ENCODE measurements around the gene NR1I2. TPM values are rescaled to one million over a fixed set of nuclear protein-coding genes. Genes with fewer than 3 reads are reported as not detected.

Gene NR1I2
- total and polyA plus RNA-seq, 9 donors: 0.20 to 0.62 (median 0.34) TPM

DNA sequence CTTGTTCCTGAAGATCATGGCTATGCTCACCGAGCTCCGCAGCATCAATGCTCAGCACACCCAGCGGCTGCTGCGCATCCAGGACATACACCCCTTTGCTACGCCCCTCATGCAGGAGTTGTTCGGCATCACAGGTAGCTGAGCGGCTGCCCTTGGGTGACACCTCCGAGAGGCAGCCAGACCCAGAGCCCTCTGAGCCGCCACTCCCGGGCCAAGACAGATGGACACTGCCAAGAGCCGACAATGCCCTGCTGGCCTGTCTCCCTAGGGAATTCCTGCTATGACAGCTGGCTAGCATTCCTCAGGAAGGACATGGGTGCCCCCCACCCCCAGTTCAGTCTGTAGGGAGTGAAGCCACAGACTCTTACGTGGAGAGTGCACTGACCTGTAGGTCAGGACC is 35.2 kb downstream of the NR1I2 start:
- H3K4me3 ChIP-seq: no peak overlapping the region
- WGBS, 3 donors: 78 to 80% (median 79%) methylated on average over 12 of the region's 12 CpGs
- no peaks in the 10 kb centered on the region for H3K27me3 ChIP-seq
- no peaks in the 10 kb centered on the region for H3K36me3 ChIP-seq
- DNase-seq: no peak
- intact Hi-C loops (cut with DNase I): no loop called here
- no peaks in the 10 kb centered on the region for H3K4me1 ChIP-seq (ENCODE audit: insufficient read depth)
- H3K27ac ChIP-seq: no peak overlapping the region
- TF ChIP-seq POLR2A (IDR thresholded peaks at IDR 0.05) (no peak), EP300 (IDR thresholded peaks at IDR 0.05) (no peak)
- TF ChIP-seq, protein P1, sequence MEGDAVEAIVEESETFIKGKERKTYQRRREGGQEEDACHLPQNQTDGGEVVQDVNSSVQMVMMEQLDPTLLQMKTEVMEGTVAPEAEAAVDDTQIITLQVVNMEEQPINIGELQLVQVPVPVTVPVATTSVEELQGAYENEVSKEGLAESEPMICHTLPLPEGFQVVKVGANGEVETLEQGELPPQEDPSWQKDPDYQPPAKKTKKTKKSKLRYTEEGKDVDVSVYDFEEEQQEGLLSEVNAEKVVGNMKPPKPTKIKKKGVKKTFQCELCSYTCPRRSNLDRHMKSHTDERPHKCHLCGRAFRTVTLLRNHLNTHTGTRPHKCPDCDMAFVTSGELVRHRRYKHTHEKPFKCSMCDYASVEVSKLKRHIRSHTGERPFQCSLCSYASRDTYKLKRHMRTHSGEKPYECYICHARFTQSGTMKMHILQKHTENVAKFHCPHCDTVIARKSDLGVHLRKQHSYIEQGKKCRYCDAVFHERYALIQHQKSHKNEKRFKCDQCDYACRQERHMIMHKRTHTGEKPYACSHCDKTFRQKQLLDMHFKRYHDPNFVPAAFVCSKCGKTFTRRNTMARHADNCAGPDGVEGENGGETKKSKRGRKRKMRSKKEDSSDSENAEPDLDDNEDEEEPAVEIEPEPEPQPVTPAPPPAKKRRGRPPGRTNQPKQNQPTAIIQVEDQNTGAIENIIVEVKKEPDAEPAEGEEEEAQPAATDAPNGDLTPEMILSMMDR (IDR thresholded peaks at IDR 0.05): no peak
- no peaks in the 10 kb centered on the region for H3K9me3 ChIP-seq

DNA sequence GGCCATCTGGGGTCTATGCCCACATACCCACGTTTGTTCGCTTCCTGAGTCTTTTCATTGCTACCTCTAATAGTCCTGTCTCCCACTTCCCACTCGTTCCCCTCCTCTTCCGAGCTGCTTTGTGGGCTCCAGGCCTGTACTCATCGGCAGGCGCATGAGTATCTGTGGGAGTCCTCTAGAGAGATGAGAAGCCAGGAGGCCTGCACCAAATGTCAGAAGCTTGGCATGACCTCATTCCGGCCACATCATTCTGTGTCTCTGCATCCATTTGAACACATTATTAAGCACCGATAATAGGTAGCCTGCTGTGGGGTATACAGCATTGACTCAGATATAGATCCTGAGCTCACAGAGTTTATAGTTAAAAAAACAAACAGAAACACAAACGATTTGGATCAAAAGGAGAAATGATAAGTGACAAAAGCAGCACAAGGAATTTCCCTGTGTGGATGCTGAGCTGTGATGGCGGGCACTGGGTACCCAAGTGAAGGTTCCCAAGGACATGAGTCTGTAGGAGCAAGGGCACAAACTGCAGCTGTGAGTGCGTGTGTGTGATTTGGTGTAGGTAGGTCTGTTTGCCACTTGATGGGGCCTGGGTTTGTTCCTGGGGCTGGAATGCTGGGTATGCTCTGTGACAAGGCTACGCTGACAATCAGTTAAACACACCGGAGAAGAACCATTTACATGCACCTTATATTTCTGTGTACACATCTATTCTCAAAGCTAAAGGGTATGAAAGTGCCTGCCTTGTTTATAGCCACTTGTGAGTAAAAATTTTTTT is 35.9 kb downstream of the NR1I2 start:
- H3K4me1 ChIP-seq (ENCODE audit: insufficient read depth): no peaks in the 10 kb centered on the region
- H3K36me3 ChIP-seq: no peaks in the 10 kb centered on the region
- H3K27ac ChIP-seq: no peak overlapping the region
- no peak overlapping the region for H3K4me3 ChIP-seq
- no peaks in the 10 kb centered on the region for H3K9me3 ChIP-seq
- no peak for DNase-seq
- no peaks in the 10 kb centered on the region for H3K27me3 ChIP-seq
- intact Hi-C loops (cut with DNase I): no loop called here
- TF ChIP-seq, protein P1 (IDR thresholded peaks at IDR 0.05): no peak
- TF ChIP-seq POLR2A (IDR thresholded peaks at IDR 0.05) (no peak), EP300 (IDR thresholded peaks at IDR 0.05) (no peak)
- 66 to 77% (median 68%) methylated on average over 13 of the region's 13 CpGs for WGBS, 3 donors

DNA sequence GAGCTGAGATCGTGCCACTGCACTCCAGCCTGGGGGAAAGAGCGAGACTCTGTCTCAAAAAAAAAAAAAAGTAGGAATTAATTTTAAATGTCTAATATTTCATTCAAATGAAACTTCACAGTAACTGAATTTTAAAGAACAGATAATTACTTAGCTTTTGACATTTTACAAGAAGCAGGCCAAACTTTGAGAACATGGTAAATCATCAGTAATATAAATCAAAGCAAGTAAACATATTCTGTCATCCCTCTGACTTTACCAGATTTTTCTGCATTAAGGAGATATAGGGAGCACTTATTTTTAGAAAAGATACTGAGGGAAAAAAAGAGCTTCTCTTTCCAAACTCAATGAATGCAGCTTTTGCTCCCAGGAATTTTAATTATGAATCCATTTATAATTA is 37.0 kb downstream of the NR1I2 start:
- no peaks in the 10 kb centered on the region for H3K36me3 ChIP-seq
- DNase-seq: no peak
- 64 to 70% (median 70%) methylated on average over 2 of the region's 2 CpGs for WGBS, 3 donors
- no peaks in the 10 kb centered on the region for H3K9me3 ChIP-seq
- H3K4me1 ChIP-seq (ENCODE audit: insufficient read depth): no peaks in the 10 kb centered on the region
- H3K4me3 ChIP-seq: no peak overlapping the region
- H3K27ac ChIP-seq: no peak overlapping the region
- no peaks in the 10 kb centered on the region for H3K27me3 ChIP-seq
- intact Hi-C loops (cut with DNase I): no loop called here
- TF ChIP-seq EP300 (IDR thresholded peaks at IDR 0.05) (no peak), POLR2A (IDR thresholded peaks at IDR 0.05) (no peak)
- TF ChIP-seq, protein P1 (IDR thresholded peaks at IDR 0.05): no peak

DNA sequence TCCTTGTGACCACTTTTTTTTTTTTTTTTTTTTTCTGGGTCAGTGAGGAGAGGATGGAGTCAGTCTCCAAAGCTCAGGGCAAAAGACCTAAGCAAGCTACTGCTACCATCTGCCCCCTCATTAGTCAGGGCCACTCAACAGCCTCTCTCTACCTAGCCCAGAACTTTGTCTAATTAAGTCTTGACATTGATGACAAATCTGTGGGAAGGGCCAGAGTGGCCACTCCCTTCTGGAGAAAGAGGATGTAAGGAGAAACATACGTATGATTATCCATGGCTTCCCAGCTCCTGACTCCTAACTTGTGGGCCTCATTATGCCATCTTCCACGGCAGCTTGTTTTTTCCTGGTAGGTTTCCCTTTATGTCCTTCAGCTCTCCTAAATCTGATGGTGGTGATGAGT is 37.9 kb downstream of the NR1I2 start:
- Histone ChIP-seq H3K27ac (no peak overlapping the region), H3K4me1 (ENCODE audit: insufficient read depth) (no peaks in the 10 kb centered on the region), H3K9me3 (no peaks in the 10 kb centered on the region), H3K36me3 (no peaks in the 10 kb centered on the region), H3K27me3 (no peaks in the 10 kb centered on the region), H3K4me3 (no peak overlapping the region)
- TF ChIP-seq EP300 (IDR thresholded peaks at IDR 0.05) (no peak), POLR2A (IDR thresholded peaks at IDR 0.05) (no peak)
- TF ChIP-seq, protein P1 (IDR thresholded peaks at IDR 0.05): no peak
- DNase-seq: no peak
- intact Hi-C loops (cut with DNase I): no loop called here
- WGBS, 3 donors: 40 to 56% (median 52%) methylated on average over 2 of the region's 2 CpGs
